Calu3 (cell line): ENCODE measurements around the gene EPHB4. TPM values are rescaled to one million over a fixed set of nuclear protein-coding genes. Genes with fewer than 3 reads are reported as not detected.

Experiments
- BruUV-seq: library from RNA; stranded (reverse); fragments of 400-500 nt; replicated peaks from 2 replicates; lab custom pipeline; 2021; lab: Mats Ljungman, UMichigan
- CTCF ChIA-PET: fragments of 300-600 bp; sonication (Branson Sonifier 250); formaldehyde crosslinking; loops from one replicate; lab custom pipeline; 2022; ENCODE audit warnings: antibody characterized with exemption; lab: Charles Lee
- DNase-seq: peaks from one replicate; pipeline ENCODE4 v3.0.0; 2022
- H3K27ac Mint-ChIP-seq: one replicate; pipeline ENCODE4 v1.8.0; 2022; ENCODE audit warnings: mixed read lengths; ENCODE audit not compliant: unreplicated experiment
- H3K27me3 Mint-ChIP-seq: one replicate; pipeline ENCODE4 v1.8.0; 2022; ENCODE audit warnings: mixed read lengths; ENCODE audit not compliant: unreplicated experiment
- H3K36me3 Mint-ChIP-seq: one replicate; pipeline ENCODE4 v1.8.0; 2022; ENCODE audit warnings: mild to moderate bottlenecking, moderate library complexity, mixed read lengths; ENCODE audit not compliant: insufficient read depth, unreplicated experiment
- H3K4me1 Mint-ChIP-seq: one replicate; pipeline ENCODE4 v1.8.0; 2022; ENCODE audit warnings: mild to moderate bottlenecking, low read depth, mixed read lengths; ENCODE audit not compliant: unreplicated experiment
- H3K4me3 Mint-ChIP-seq: one replicate; pipeline ENCODE4 v1.8.0; 2022; ENCODE audit warnings: mild to moderate bottlenecking, low read depth, moderate library complexity, mixed read lengths; ENCODE audit not compliant: unreplicated experiment
- H3K9me3 Mint-ChIP-seq: one replicate; pipeline ENCODE4 v1.8.0; 2022; ENCODE audit warnings: low read depth, mixed read lengths; ENCODE audit not compliant: unreplicated experiment
- intact Hi-C: fragments of 100-400 bp; cut with micrococcal nuclease; formaldehyde crosslinking; loops from one replicate; pipeline ENCODE4 v1.10.0; 2022; ENCODE audit not compliant: unreplicated experiment
- total RNA-seq: library from RNA; stranded (reverse); gene quantifications from 2 replicates; pipeline ENCODE4 v1.2.3, GENCODE V29; 2022
- TF ChIP-seq, protein P1 (sequence below): fragments of 200-600 bp; IDR thresholded peaks from one replicate; pipeline ENCODE4 v1.8.0; 2022; ENCODE audit warnings: antibody characterized with exemption; ENCODE audit not compliant: unreplicated experiment

Gene EPHB4
- total RNA-seq, 1 experiment from 2014 or later, result 63.7 TPM

DNA sequence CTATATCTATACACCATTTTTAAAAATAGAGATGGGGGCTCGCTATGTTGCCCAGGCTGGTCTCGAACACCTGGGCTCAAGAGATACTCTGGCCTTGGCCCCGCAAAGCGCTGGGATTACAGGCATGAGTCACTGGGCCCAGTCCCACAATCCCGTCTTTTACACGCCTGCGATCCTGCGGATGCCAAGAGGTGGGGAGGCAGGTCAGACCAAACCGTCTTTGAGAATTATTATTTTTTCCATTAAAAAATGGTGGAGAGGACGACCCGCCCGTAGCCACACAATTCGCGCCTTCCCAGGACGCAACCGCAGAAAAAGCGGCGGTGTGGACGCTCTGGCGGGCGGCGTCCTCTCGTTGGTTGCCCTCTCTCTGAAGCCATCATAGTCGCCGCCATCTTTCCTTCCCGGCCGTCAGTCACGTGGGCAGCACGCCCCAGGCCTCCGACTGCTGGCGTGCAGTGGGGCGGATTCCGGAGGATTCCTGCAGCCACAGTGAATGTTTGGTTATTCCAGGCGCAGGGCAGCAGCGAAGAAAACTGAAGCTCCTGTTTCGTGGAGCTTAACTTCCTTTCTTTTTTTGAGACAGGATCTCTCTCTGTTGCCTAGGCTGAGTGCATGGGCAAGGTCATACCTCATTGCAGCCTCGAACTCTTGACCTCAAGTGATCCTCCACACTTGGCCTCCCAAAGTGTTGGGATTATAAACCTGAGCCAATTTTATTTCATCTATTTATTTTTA, 9.9 kb upstream of the EPHB4 start:
- TF ChIP-seq, protein P1, sequence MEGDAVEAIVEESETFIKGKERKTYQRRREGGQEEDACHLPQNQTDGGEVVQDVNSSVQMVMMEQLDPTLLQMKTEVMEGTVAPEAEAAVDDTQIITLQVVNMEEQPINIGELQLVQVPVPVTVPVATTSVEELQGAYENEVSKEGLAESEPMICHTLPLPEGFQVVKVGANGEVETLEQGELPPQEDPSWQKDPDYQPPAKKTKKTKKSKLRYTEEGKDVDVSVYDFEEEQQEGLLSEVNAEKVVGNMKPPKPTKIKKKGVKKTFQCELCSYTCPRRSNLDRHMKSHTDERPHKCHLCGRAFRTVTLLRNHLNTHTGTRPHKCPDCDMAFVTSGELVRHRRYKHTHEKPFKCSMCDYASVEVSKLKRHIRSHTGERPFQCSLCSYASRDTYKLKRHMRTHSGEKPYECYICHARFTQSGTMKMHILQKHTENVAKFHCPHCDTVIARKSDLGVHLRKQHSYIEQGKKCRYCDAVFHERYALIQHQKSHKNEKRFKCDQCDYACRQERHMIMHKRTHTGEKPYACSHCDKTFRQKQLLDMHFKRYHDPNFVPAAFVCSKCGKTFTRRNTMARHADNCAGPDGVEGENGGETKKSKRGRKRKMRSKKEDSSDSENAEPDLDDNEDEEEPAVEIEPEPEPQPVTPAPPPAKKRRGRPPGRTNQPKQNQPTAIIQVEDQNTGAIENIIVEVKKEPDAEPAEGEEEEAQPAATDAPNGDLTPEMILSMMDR, result no peak
- Mint-ChIP-seq H3K27me3 (no peaks in the 10 kb centered on the region), H3K27ac (peak overlapping the region; percentile 94), H3K9me3 (no peaks in the 10 kb centered on the region), H3K4me1 (peaks cover 18% of the 10 kb centered on the region), H3K36me3 (peaks cover 24% of the 10 kb centered on the region), H3K4me3 (peak overlapping the region; percentile 56)
- intact Hi-C loops, result no loop called here
- TSS peak; percentile 55 for BruUV-seq
- DNase-seq, result peak; percentile 72
- CTCF ChIA-PET, result interaction anchor here (0.7 kb wide), 1 partner anchor 105 kb away, joined by 5 read pairs; no protein-coding TSS in a partner anchor

DNA sequence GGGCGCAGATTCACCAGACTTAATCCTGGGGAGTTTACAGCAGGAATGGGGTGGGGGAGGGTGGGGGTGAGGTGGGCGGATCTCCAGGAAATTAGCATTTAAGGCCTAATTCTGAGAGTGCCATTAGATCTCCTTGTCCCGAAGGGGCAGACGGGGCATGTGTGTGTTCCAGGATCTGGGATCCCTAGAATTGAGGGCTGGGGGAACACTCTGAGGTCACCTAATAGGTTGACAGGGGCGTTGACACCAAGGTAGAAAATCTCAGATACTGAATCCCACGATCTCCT, 9.4 kb upstream of the EPHB4 start:
- no peaks in the 10 kb centered on the region for H3K9me3 Mint-ChIP-seq
- no peaks in the 10 kb centered on the region for H3K27me3 Mint-ChIP-seq
- peaks cover 21% of the 10 kb centered on the region for H3K4me1 Mint-ChIP-seq
- peak overlapping the region; percentile 94 for H3K27ac Mint-ChIP-seq
- DNase-seq, result no peak
- TF ChIP-seq, protein P1, result no peak
- CTCF ChIA-PET, result no interaction called here
- peak overlapping the region; percentile 56 for H3K4me3 Mint-ChIP-seq
- intact Hi-C loops, result no loop called here
- BruUV-seq, result no TSS peak
- H3K36me3 Mint-ChIP-seq, result peaks cover 24% of the 10 kb centered on the region

- intact Hi-C loops, result no loop called here
- Mint-ChIP-seq H3K27ac (peak overlapping the region; percentile 94), H3K4me1 (peaks cover 27% of the 10 kb centered on the region), H3K27me3 (no peaks in the 10 kb centered on the region), H3K9me3 (no peaks in the 10 kb centered on the region), H3K4me3 (peak overlapping the region; percentile 56), H3K36me3 (peaks cover 24% of the 10 kb centered on the region)
- peak; percentile 76 for DNase-seq
- TF ChIP-seq, protein P1, result no peak
- BruUV-seq, result TSS peak; percentile 27
- CTCF ChIA-PET, result interaction anchor here (0.6 kb wide), 1 partner anchor 73 kb away, joined by 5 read pairs; no protein-coding TSS in a partner anchor
Measured at GRCh38 chr7:100835903-100836811, 8.8 kb upstream of the EPHB4 start.

GRCh38 chr7:100832281-100832633, 4.9 kb upstream of the EPHB4 start:
- no peak for DNase-seq
- CTCF ChIA-PET, result interaction anchor here (1.0 kb wide), 1 partner anchor 30 kb away, joined by 3 read pairs; no protein-coding TSS in a partner anchor
- Mint-ChIP-seq H3K27me3 (no peaks in the 10 kb centered on the region), H3K9me3 (no peaks in the 10 kb centered on the region), H3K27ac (no peak overlapping the region), H3K4me1 (peaks cover 44% of the 10 kb centered on the region), H3K36me3 (peaks cover 32% of the 10 kb centered on the region), H3K4me3 (no peak overlapping the region)
- intact Hi-C loops, result no loop called here
- TF ChIP-seq, protein P1, result no peak
- no TSS peak for BruUV-seq
